ENCODE measurements around the gene MRPL43. TPM values are rescaled to one million over a fixed set of nuclear protein-coding genes. Genes with fewer than 3 reads are reported as not detected.

The MRPL43 gene
- total and polyA plus RNA-seq, 9 of the 15 experiments (the other 6 are each of a cell fraction or from before 2014, with no cell fraction given): 15.1 to 63.7 (median 37.2) TPM

DNA sequence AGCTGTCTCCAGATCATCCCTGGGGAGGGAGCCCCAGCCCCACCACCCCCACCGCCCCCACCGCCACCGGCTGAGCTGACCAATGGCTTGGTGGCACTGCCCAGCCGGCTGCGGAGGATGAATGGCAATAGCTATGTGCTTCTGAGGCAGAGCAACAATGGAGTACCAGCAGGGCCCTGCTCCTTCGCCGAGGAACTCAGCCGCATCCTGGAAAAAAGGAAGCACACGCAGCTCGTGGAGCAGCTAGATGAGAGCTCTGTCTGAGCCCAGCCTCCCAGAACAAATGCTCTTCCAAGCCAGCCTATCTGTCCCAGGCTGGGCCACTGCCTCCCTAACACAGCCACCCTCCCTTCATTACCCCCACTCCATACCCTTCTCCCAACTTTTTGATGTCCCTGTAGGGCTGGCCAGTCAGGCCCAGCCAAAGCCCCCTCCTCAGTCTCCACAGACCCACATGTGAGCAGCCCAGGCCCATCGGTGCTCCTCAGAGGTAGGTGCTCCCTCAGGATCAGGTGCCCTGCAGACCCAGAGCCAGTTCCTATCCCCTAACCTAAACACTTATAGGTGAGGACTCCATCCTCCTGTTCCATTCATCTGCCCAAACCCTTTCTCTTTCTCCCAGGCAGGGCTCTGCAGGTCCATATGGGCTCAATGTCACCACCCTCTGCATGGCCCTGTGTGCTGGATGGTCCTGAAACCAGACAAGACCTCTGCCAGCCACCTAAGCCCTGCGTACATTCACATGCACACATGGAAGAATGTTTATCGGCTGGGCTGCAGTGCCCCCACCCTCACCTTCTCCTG lies 3.2 kb downstream of the MRPL43 start:
- DNase-seq (ENCODE audit: extremely low read depth in 1 of 4, low spot score in 3 of 4): no peak
- CTCF ChIA-PET (ENCODE audit: low intra/inter-chr PET ratio): no interaction called here

More for the DNA sequence above, 3.2 kb downstream of the MRPL43 start:
- BruUV-seq (replicated peaks): no TSS peak
- H3K4me3 ChIP-seq: no peak overlapping the region
- H3K9ac ChIP-seq (ENCODE audit: insufficient read depth in 1 of 2, low read depth in 2 of 2, low read length in 2 of 2): no peak overlapping the region; a peak in 1 of 4 replicates
- no peaks in the 10 kb centered on the region for H3K27me3 ChIP-seq (ENCODE audit: control insufficient read depth in 2 of 2, insufficient read depth in 2 of 2, low read length in 2 of 2)
- H3K9me1 ChIP-seq (ENCODE audit: control insufficient read depth, insufficient read depth, low read length): no peaks in the 10 kb centered on the region
- no peak overlapping the region for H3K4me2 ChIP-seq (ENCODE audit: insufficient read depth, low read length)
- ATAC-seq: no peak
- FAIRE-seq: no peak
- no peaks in the 10 kb centered on the region for H3K9me3 ChIP-seq (replicated peaks; ENCODE audit: control insufficient read depth, insufficient read depth, low read depth, low read length)
- peaks cover 38% of the 10 kb centered on the region; the same call in 2 of the 3 replicates for H3K36me3 ChIP-seq (ENCODE audit: control insufficient read depth, insufficient read depth, low read length)
- peaks cover 1% of the 10 kb centered on the region; the same call in 1 of the 2 replicates for H4K20me1 ChIP-seq (replicated peaks; ENCODE audit: control insufficient read depth, insufficient read depth, low read length)
- peaks cover 35% of the 10 kb centered on the region for H3K79me2 ChIP-seq (ENCODE audit: control insufficient read depth, insufficient read depth, low read length)
- H3K4me1 ChIP-seq (replicated peaks in 1 of 2; ENCODE audit: control insufficient read depth in 2 of 2, insufficient read depth in 2 of 2, low read length in 2 of 2): peaks cover 10 to 23% of the 10 kb centered on the region in 2 experiments; a peak in 3 of 5 replicates
- in situ Hi-C loops (cut with MboI): loop anchor here (25.0 kb wide), 1 partner anchor 1053 kb away; no protein-coding TSS in a partner anchor
- TF ChIP-seq HMG20B (CRISPR knock-in tag; IDR thresholded peaks at IDR 0.05) (no peak), KDM5B (IDR thresholded peaks at IDR 0.05; ENCODE audit: insufficient replicate concordance, low read depth, low read length) (peak; percentile 14), BHLHE40 (IDR thresholded peaks at IDR 0.05; ENCODE audit: low read length) (no peak), BCOR (IDR thresholded peaks at IDR 0.05) (no peak)
- POLR2A ChIA-PET: interaction anchor here (0.6 to 1.3 kb wide), 4 partner anchors 15 to 296 kb away, joined by 3 read pairs; no protein-coding TSS in a partner anchor
- H2AFZ ChIP-seq (ENCODE audit: low read depth, low read length): no peak overlapping the region
- intact Hi-C loops (cut with micrococcal nuclease): no loop called here
- no peak overlapping the region for H3K27ac ChIP-seq (ENCODE audit: extremely low read depth, low read depth, low read length)
- WGBS (ENCODE audit: insufficient coverage, low coverage, missing lambda C conversion rate): 77% methylated on average over 6 of the region's 13 CpGs
